A673 (cell line): ENCODE results near the gene PDLIM5.

Experiments used
- EZH2 ChIP-seq: fragments of 200-600 bp; sonication (generic); IDR thresholded peaks from 2 replicates; pipeline ENCODE4 v1.6.1; 2017; ENCODE audit warnings: borderline replicate concordance, low read depth, mild to moderate bottlenecking, mixed read lengths, antibody characterized with exemption, low read length; ENCODE audit not compliant: poor library complexity, severe bottlenecking
- TF ChIP-seq, protein P1 (sequence below): fragments of 300-800, 200-600 bp; sonication (generic); conservative IDR thresholded peaks from 2 replicates; pipeline ENCODE4 v1.5.1; 2017; ENCODE audit warnings: low read depth, mild to moderate bottlenecking, antibody characterized with exemption, low read length, moderate library complexity, mixed read lengths

- TF ChIP-seq, protein P1, sequence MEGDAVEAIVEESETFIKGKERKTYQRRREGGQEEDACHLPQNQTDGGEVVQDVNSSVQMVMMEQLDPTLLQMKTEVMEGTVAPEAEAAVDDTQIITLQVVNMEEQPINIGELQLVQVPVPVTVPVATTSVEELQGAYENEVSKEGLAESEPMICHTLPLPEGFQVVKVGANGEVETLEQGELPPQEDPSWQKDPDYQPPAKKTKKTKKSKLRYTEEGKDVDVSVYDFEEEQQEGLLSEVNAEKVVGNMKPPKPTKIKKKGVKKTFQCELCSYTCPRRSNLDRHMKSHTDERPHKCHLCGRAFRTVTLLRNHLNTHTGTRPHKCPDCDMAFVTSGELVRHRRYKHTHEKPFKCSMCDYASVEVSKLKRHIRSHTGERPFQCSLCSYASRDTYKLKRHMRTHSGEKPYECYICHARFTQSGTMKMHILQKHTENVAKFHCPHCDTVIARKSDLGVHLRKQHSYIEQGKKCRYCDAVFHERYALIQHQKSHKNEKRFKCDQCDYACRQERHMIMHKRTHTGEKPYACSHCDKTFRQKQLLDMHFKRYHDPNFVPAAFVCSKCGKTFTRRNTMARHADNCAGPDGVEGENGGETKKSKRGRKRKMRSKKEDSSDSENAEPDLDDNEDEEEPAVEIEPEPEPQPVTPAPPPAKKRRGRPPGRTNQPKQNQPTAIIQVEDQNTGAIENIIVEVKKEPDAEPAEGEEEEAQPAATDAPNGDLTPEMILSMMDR = no peak
- no peak for TF ChIP-seq EZH2
Measured at GRCh38 chr4:94498502-94498901, 46.8 kb downstream of the PDLIM5 start.
